ENCODE data around the gene ADNP. TPM values are rescaled to one million over a fixed set of nuclear protein-coding genes. Genes with fewer than 3 reads are reported as not detected.

ADNP gene
- total RNA-seq, 1 donor: 23.5 TPM

DNA sequence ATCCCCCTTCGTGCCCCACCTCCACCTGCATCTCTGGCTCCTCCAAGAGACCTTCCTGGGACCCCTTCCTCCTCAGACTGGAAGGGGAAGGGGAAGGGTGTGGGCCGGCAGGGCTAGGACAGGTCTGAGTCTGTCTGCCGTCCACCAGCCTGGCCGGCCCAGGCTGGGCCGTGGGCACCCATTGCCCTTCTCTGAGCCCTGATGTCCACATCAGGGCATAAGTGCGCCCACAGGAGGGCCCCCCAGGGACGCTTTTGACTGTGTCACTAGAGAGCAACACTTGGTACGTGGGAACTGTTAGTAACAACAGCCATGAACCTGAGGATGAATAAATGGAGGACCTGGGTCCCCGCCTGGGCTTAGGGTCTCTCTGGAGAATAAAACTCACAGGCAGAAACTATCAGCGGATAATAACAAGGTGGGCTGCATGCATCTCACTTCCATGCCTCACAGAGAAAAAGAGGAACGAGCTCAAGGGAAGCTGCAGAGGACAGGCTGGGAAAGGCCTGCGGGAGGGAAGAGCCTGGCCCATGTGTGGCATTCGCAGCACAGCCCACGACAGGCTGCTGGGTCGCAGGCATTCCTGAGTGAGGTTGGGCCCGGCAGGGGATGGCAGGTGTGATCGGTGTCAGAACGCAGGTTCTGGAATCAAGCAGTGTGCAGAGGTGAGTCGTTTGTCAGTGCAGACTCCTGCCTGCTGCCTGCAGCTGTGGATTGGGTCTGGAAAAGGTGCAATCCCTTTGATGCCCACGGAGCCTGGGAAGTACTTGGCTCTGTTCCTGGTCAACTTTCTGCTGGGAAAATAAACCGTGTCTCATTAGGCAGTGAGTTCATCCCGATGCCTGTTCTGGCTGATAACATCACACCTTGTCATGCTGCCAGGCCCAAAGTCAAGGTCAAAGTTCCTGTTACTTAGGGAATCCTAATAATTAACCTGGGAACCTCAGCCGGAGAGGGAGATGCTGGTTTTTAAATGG, 75.5 kb downstream of the ADNP start:
- DNase-seq (ENCODE audit: insufficient read length, low spot score, missing footprints): peak; percentile 50
- Histone ChIP-seq H3K79me2 (ENCODE audit: insufficient read depth, low read length) (no peaks in the 10 kb centered on the region), H3K9me3 (ENCODE audit: low read depth, low read length) (no peaks in the 10 kb centered on the region), H3K27me3 (ENCODE audit: insufficient read depth, low read length) (no peaks in the 10 kb centered on the region), H3K4me1 (ENCODE audit: insufficient read depth, low read length) (no peaks in the 10 kb centered on the region), H3K27ac (ENCODE audit: low read depth, low read length) (no peak overlapping the region), H2AFZ (ENCODE audit: low read length) (no peak overlapping the region), H3K4me3 (ENCODE audit: insufficient read depth, low read length) (no peak overlapping the region), H3K36me3 (ENCODE audit: insufficient read depth, low read length) (no peaks in the 10 kb centered on the region), H4K20me1 (ENCODE audit: insufficient read depth, low read length) (peaks cover 8% of the 10 kb centered on the region), H3K4me2 (ENCODE audit: insufficient read depth, low read length) (no peak overlapping the region)
- TF ChIP-seq, protein P1, sequence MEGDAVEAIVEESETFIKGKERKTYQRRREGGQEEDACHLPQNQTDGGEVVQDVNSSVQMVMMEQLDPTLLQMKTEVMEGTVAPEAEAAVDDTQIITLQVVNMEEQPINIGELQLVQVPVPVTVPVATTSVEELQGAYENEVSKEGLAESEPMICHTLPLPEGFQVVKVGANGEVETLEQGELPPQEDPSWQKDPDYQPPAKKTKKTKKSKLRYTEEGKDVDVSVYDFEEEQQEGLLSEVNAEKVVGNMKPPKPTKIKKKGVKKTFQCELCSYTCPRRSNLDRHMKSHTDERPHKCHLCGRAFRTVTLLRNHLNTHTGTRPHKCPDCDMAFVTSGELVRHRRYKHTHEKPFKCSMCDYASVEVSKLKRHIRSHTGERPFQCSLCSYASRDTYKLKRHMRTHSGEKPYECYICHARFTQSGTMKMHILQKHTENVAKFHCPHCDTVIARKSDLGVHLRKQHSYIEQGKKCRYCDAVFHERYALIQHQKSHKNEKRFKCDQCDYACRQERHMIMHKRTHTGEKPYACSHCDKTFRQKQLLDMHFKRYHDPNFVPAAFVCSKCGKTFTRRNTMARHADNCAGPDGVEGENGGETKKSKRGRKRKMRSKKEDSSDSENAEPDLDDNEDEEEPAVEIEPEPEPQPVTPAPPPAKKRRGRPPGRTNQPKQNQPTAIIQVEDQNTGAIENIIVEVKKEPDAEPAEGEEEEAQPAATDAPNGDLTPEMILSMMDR (IDR thresholded peaks at IDR 0.05; ENCODE audit: extremely low read depth, low read depth, low read length): no peak

DNA sequence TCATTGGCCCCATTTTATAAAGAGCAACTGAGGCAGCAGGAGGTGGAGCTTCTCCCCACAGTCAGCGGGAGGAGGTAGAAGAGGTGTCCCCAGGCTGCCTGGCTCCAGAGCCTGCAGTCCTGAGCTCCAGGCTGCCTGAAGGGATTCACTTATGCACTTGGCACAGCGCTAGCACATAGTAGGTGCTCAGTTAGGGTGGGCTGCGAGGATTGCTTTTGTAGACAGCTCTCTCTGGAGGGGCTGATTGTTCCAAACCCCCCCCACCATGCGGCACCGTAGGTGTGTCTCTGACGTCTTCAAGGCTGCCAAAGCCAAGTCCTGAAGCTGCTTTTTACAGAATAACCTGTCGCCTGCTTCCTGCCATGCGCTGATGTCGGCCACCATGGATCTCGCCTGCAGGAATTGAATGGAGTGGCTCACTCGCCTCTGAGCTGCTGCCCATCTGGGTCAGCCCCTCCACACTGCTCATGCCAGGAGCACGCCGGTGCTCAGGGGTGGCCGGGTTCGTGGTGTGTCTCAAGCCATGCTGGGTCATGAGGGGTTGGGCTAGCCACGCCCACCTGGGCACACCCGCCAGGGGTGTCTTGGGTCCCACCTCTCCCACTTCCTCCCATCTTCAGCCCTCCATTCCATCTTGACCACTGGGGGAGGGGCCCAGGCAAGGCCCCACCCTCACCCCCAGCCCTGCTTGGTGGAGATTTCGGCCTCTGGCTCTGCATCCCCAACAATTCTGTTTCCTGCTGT, 76.6 kb downstream of the ADNP start:
- no peaks in the 10 kb centered on the region for H3K9me3 ChIP-seq (ENCODE audit: low read depth, low read length)
- H3K4me2 ChIP-seq (ENCODE audit: insufficient read depth, low read length): no peak overlapping the region
- H3K4me3 ChIP-seq (ENCODE audit: insufficient read depth, low read length): no peak overlapping the region
- no peaks in the 10 kb centered on the region for H3K79me2 ChIP-seq (ENCODE audit: insufficient read depth, low read length)
- H3K27me3 ChIP-seq (ENCODE audit: insufficient read depth, low read length): no peaks in the 10 kb centered on the region
- TF ChIP-seq, protein P1 (IDR thresholded peaks at IDR 0.05; ENCODE audit: extremely low read depth, low read depth, low read length): no peak
- peaks cover 8% of the 10 kb centered on the region for H4K20me1 ChIP-seq (ENCODE audit: insufficient read depth, low read length)
- no peak overlapping the region for H3K27ac ChIP-seq (ENCODE audit: low read depth, low read length)
- no peaks in the 10 kb centered on the region for H3K36me3 ChIP-seq (ENCODE audit: insufficient read depth, low read length)
- H3K4me1 ChIP-seq (ENCODE audit: insufficient read depth, low read length): no peaks in the 10 kb centered on the region
- DNase-seq (ENCODE audit: insufficient read length, low spot score, missing footprints): peak; percentile 4
- H2AFZ ChIP-seq (ENCODE audit: low read length): no peak overlapping the region

GRCh38 chr20:50852085-50852484, 79.2 kb downstream of the ADNP start:
- DNase-seq (ENCODE audit: insufficient read length, low spot score, missing footprints): no peak
- no peak overlapping the region for H3K27ac ChIP-seq (ENCODE audit: low read depth, low read length)
- H4K20me1 ChIP-seq (ENCODE audit: insufficient read depth, low read length): peaks cover 8% of the 10 kb centered on the region
- no peaks in the 10 kb centered on the region for H3K9me3 ChIP-seq (ENCODE audit: low read depth, low read length)
- no peaks in the 10 kb centered on the region for H3K79me2 ChIP-seq (ENCODE audit: insufficient read depth, low read length)
- no peaks in the 10 kb centered on the region for H3K4me1 ChIP-seq (ENCODE audit: insufficient read depth, low read length)
- no peaks in the 10 kb centered on the region for H3K27me3 ChIP-seq (ENCODE audit: insufficient read depth, low read length)
- TF ChIP-seq, protein P1 (IDR thresholded peaks at IDR 0.05; ENCODE audit: extremely low read depth, low read depth, low read length): no peak
- no peak overlapping the region for H3K4me2 ChIP-seq (ENCODE audit: insufficient read depth, low read length)
- no peak overlapping the region for H3K4me3 ChIP-seq (ENCODE audit: insufficient read depth, low read length)
- H3K36me3 ChIP-seq (ENCODE audit: insufficient read depth, low read length): no peaks in the 10 kb centered on the region
- no peak overlapping the region for H2AFZ ChIP-seq (ENCODE audit: low read length)
